Measurements from ENCODE around the gene CISD1.

The CISD1 gene

GRCh38 chr10:58311026-58311425 is 42.1 kb downstream of the CISD1 start:
- DNase-seq (ENCODE audit: low spot score): no peak

DNA sequence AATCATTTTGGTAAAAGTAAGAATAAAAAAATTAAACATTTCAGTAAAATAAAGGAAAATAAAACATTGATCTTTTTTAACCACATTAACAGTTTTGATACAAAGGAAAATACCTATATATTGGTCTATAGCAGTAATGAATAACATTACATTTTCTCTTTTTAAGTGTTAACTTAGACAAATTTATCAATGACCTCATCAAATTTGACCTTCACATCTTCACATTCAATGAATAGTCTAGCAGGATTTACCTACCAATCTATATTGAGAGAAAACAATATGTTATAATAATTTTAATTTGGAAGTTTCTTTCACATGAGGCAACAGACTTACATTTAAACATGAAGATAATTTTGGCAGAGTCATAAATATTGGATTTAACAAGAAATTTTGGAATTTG is 47.9 kb downstream of the CISD1 start:
- DNase-seq (ENCODE audit: low spot score): no peak

DNA sequence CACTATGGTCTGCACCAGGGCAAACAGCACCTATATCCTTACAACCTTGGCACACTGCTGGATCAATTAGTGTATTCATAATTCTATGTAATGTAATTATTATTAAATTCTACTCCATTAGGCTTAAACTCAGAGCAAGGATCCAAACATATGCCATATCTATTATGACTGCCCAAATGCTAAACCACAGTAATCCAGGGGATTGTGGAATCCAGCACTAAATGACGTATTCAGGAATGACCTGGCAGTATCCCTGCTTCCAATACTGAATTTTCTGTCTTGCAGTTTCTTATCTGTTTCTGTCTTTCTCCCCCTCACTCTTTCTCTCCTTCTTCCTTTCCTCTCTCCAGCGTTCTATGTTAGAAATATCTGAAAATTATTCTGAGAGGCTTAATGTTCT is 49.4 kb downstream of the CISD1 start:
- no peak for DNase-seq (ENCODE audit: low spot score)

- no peak for DNase-seq (ENCODE audit: low spot score)
These were observed 50.6 kb downstream of the CISD1 start for GRCh38 chr10:58319599-58319998.

- no peak for DNase-seq (ENCODE audit: low spot score)
These were observed 51.5 kb downstream of the CISD1 start for GRCh38 chr10:58320351-58321049.

- DNase-seq (ENCODE audit: low spot score): no peak
These were observed 53.3 kb downstream of the CISD1 start for GRCh38 chr10:58322072-58322834.

GRCh38 chr10:58322835-58323209 is 53.9 kb downstream of the CISD1 start:
- DNase-seq (ENCODE audit: low spot score): no peak

GRCh38 chr10:58326967-58327381 is 58.0 kb downstream of the CISD1 start:
- no peak for DNase-seq (ENCODE audit: low spot score)

GRCh38 chr10:58328233-58328632 is 59.3 kb downstream of the CISD1 start:
- DNase-seq (ENCODE audit: low spot score): no peak

GRCh38 chr10:58330431-58330830 is 61.5 kb downstream of the CISD1 start:
- DNase-seq (ENCODE audit: low spot score): no peak

DNA sequence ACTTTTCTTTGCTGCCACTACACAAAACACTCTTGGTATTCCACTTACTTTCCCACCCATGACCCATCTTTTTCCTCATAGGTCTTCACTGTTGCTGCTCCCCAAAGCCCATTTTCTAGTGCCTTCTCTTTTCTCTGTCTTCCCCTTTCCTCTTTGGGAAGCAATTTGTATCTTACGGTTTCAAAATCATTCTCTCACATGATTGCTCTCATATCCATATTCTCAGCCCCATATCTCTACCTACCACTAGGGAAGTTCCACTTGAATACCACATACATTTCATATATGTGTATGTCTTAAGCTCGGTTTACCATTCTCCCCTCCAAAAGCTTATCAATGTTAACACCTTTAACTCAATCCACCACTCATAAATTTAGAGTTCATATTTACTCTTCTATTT is 62.7 kb downstream of the CISD1 start:
- DNase-seq (ENCODE audit: low spot score): no peak

DNA sequence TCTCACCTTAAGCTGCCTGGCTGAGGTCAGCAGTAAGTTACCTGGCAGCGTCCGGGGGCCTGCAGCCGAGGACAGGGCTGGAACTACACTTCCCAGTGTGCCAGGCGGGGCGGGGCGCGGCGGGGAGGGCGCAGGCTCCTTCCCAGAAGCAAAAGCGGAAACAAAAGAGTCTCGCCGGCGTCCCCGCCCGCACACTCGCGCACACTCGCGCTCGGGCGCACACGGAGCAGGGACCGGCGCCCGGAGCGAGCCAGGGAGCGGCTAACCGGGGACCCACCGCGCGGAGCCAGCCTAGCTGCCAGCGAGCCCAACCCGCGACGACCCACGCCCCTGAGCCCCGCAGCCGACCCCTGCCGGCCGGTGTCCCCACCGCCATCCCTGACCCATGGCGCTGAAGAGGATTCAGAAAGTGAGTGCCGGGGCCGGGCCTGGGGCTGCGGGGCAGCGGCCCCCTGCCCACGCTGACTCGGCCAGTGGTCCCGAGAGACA is 65.9 kb downstream of the CISD1 start, which contains the start of gene UBE2D1:
Gene UBE2D1 (plus strand): TSS at position 190 of the 489 bp plus-strand sequence. CDS start 196 bp downstream, at position 386.
- DNase-seq (ENCODE audit: low spot score): peak; percentile 87

DNA sequence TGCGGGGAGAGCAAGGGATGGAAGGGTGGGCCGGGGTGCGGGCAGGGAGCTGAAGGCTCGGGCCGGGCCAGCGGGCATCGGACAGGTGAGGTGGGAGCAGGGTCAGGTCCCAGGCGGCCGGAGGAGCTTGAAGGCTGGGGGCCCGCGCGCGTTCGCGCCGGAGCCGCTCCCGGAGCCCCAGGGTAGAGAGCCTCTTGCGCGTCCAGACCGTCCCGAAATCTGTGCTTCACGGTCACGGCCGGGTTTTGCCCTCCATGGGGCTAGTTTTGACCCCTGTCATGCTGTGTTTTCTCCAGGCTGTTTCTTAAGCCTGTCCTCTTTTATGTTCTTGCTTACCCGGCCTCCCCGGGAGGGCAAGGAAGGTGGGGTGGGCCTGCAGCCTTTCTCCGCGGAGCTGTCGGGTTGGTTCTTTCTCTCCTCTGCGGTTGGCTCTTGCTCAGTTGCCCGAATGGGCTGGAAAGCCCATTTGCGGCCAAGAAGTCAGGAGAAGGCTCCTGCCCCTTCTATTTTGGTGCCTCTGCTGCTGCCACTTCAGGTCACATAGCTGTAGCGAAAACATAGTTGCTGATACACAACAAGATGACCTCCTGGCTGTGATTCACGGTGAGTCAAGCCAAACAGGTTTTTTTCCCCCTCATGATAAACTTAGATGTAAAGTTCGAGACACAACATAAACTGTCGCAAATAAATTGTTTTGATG is 66.5 kb downstream of the CISD1 start:
- DNase-seq (ENCODE audit: low spot score): no peak

DNA sequence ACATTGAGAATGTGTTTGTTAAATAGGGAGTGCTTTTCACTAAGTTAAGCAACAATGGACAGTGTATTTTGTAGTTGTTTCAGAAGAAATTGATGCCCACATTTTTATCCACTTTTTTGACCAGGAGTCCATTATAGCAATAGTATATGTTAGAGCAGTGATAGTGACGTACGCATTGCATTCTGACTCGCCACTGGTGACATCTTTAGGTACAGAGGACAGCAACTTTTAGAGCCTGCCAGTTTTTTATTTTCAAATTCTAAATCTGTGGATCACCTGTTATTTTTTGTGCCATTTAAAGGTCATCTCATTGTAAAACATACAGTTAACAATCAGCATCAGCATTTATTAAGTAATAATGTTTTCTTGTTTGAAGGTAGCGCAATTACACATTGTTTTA is 67.3 kb downstream of the CISD1 start:
- no peak for DNase-seq (ENCODE audit: low spot score)
